ENCODE data around the gene PTGES3.
"Not testable (repeated sequence)": the region's sequence is repeated elsewhere in the genome, so short reads cannot be mapped to it uniquely, and the experiment has no call there.

DNA sequence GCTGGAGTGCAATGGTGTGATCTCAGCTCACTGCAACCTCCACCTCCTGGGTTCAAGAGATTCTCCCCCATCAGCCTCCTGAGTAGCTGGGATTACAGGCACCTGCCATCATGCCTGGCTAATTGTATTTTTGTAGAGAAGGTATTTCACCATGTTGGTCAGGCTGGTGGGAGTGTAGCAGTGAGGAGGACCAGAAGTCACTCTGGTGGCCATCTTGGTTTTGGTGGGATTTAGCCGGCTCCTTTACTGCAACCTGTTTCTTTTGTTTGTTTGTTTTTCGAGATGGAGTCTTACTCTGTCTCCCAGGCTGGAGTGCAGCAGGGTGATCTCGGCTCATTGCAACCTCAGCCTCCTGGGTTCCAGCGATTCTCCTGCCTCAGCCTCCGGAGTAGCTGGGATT is 16.4 kb upstream of the PTGES3 start:
- TF ChIP-seq, protein P1, sequence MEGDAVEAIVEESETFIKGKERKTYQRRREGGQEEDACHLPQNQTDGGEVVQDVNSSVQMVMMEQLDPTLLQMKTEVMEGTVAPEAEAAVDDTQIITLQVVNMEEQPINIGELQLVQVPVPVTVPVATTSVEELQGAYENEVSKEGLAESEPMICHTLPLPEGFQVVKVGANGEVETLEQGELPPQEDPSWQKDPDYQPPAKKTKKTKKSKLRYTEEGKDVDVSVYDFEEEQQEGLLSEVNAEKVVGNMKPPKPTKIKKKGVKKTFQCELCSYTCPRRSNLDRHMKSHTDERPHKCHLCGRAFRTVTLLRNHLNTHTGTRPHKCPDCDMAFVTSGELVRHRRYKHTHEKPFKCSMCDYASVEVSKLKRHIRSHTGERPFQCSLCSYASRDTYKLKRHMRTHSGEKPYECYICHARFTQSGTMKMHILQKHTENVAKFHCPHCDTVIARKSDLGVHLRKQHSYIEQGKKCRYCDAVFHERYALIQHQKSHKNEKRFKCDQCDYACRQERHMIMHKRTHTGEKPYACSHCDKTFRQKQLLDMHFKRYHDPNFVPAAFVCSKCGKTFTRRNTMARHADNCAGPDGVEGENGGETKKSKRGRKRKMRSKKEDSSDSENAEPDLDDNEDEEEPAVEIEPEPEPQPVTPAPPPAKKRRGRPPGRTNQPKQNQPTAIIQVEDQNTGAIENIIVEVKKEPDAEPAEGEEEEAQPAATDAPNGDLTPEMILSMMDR (IDR thresholded peaks at IDR 0.05) = not testable (repeated sequence)
- TF ChIP-seq POLR2A (IDR thresholded peaks at IDR 0.05) = not testable (repeated sequence)
